ENCODE results near the gene PEX26. TPM values are rescaled to one million over a fixed set of nuclear protein-coding genes. Genes with fewer than 3 reads are reported as not detected.

Gene PEX26
- polyA plus RNA-seq, 1 donor from 2014 or later: 30.2 TPM

DNA sequence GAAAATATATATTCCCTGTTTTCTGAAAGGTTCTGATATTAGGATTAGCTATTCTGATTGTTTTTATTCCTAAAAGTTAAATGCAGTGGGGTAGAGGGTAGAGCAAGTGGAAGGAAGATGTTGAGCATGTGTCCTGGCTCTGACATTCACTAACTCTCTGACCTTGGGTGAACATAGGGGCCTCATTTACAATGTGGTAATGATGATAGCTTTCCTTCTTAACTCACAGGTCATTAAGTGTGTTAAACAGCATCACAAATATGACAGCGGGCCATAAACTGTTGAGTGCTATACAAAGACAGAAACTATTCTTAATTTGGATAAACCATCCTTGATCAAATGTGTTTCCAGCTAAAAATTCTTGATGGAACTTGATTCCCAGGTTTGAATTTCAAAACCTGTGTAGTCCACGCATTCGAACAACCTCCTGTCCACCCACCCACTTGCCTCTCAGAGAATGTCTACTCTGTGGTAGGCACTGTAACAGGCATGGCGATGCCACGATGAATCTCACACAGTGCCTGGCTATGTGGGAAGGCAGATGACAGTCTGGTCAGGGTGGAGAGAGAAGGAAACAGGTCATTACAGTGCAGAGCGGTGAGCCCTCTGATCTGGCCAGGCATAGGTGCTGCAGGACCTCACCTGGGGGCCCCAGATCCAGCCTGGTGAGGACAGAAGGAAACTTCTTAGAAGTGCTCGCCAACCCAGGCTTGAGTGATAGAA is 19.3 kb upstream of the PEX26 start:
- Histone ChIP-seq H3K4me2 (ENCODE audit: low read length) (no peak overlapping the region), H3K9me3 (ENCODE audit: low read length) (no peaks in the 10 kb centered on the region), H3F3A (ENCODE audit: insufficient read depth, low read length, poor library complexity, severe bottlenecking) (no peaks in the 10 kb centered on the region), H3K27me3 (ENCODE audit: insufficient read depth, low read depth, low read length) (no peaks in the 10 kb centered on the region), H3K4me3 (ENCODE audit: low read length) (no peak overlapping the region), H3K9ac (ENCODE audit: low read length) (no peak overlapping the region), H2AFZ (ENCODE audit: low read depth, low read length) (no peak overlapping the region), H3K9me2 (ENCODE audit: insufficient read depth, low read length) (no peaks in the 10 kb centered on the region), H4K20me1 (ENCODE audit: insufficient read depth) (no peaks in the 10 kb centered on the region), H3K79me2 (replicated peaks; ENCODE audit: insufficient read depth, low read length) (no peaks in the 10 kb centered on the region), H3K36me3 (ENCODE audit: insufficient read depth, low read length) (no peaks in the 10 kb centered on the region), H3K27ac (ENCODE audit: low read length) (no peak overlapping the region)
- TF ChIP-seq, protein P1, sequence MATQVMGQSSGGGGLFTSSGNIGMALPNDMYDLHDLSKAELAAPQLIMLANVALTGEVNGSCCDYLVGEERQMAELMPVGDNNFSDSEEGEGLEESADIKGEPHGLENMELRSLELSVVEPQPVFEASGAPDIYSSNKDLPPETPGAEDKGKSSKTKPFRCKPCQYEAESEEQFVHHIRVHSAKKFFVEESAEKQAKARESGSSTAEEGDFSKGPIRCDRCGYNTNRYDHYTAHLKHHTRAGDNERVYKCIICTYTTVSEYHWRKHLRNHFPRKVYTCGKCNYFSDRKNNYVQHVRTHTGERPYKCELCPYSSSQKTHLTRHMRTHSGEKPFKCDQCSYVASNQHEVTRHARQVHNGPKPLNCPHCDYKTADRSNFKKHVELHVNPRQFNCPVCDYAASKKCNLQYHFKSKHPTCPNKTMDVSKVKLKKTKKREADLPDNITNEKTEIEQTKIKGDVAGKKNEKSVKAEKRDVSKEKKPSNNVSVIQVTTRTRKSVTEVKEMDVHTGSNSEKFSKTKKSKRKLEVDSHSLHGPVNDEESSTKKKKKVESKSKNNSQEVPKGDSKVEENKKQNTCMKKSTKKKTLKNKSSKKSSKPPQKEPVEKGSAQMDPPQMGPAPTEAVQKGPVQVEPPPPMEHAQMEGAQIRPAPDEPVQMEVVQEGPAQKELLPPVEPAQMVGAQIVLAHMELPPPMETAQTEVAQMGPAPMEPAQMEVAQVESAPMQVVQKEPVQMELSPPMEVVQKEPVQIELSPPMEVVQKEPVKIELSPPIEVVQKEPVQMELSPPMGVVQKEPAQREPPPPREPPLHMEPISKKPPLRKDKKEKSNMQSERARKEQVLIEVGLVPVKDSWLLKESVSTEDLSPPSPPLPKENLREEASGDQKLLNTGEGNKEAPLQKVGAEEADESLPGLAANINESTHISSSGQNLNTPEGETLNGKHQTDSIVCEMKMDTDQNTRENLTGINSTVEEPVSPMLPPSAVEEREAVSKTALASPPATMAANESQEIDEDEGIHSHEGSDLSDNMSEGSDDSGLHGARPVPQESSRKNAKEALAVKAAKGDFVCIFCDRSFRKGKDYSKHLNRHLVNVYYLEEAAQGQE (IDR thresholded peaks at IDR 0.05; ENCODE audit: borderline replicate concordance): no peak
- TF ChIP-seq EP300 (conservative IDR thresholded peaks at IDR 0.05; ENCODE audit: poor library complexity, severe bottlenecking): no peak
- no peak for TF ChIP-seq SMC3 (conservative IDR thresholded peaks at IDR 0.05; ENCODE audit: poor library complexity)
- TF ChIP-seq MXI1 (conservative IDR thresholded peaks at IDR 0.05; ENCODE audit: poor library complexity, severe bottlenecking): no peak
- no peak for TF ChIP-seq TAF1 (IDR thresholded peaks at IDR 0.05; ENCODE audit: low read depth)
- no peak for TF ChIP-seq POLR2AphosphoS5 (IDR thresholded peaks at IDR 0.05)
- no peak for TF ChIP-seq RAD21 (conservative IDR thresholded peaks at IDR 0.05)
- TF ChIP-seq, protein P2, sequence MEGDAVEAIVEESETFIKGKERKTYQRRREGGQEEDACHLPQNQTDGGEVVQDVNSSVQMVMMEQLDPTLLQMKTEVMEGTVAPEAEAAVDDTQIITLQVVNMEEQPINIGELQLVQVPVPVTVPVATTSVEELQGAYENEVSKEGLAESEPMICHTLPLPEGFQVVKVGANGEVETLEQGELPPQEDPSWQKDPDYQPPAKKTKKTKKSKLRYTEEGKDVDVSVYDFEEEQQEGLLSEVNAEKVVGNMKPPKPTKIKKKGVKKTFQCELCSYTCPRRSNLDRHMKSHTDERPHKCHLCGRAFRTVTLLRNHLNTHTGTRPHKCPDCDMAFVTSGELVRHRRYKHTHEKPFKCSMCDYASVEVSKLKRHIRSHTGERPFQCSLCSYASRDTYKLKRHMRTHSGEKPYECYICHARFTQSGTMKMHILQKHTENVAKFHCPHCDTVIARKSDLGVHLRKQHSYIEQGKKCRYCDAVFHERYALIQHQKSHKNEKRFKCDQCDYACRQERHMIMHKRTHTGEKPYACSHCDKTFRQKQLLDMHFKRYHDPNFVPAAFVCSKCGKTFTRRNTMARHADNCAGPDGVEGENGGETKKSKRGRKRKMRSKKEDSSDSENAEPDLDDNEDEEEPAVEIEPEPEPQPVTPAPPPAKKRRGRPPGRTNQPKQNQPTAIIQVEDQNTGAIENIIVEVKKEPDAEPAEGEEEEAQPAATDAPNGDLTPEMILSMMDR (IDR thresholded peaks at IDR 0.05; ENCODE audit: poor library complexity, severe bottlenecking): no peak
- TF ChIP-seq EZH2 (IDR thresholded peaks at IDR 0.05; ENCODE audit: borderline replicate concordance, insufficient read depth, low read length, poor library complexity, severe bottlenecking): no peak

DNA sequence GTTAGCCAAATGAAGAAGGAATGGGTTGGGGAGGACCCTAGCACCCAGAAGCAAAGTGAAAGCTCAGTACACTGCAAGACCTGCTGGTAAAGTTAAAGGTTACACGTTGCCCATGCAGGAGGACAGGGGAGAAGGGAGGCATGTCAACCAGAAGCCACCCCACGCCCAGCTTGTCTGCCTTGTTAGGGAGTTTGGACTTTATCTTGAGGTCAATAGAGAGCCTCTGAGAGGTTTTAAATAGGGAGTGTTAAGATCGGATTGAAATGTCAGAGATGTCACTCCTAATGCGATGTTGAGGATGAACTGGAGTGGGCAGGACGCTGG is 18.7 kb upstream of the PEX26 start:
- no peak overlapping the region for H2AFZ ChIP-seq (ENCODE audit: low read depth, low read length)
- no peak overlapping the region for H3K4me3 ChIP-seq (ENCODE audit: low read length)
- no peaks in the 10 kb centered on the region for H3K9me3 ChIP-seq (ENCODE audit: low read length)
- no peaks in the 10 kb centered on the region for H3K79me2 ChIP-seq (replicated peaks; ENCODE audit: insufficient read depth, low read length)
- no peak overlapping the region for H3K4me2 ChIP-seq (ENCODE audit: low read length)
- H3K9me2 ChIP-seq (ENCODE audit: insufficient read depth, low read length): no peaks in the 10 kb centered on the region
- H3K36me3 ChIP-seq (ENCODE audit: insufficient read depth, low read length): no peaks in the 10 kb centered on the region
- no peak overlapping the region for H3K9ac ChIP-seq (ENCODE audit: low read length)
- no peak overlapping the region for H3K27ac ChIP-seq (ENCODE audit: low read length)
- H3K27me3 ChIP-seq (ENCODE audit: insufficient read depth, low read depth, low read length): no peaks in the 10 kb centered on the region
- no peak for TF ChIP-seq RAD21 (conservative IDR thresholded peaks at IDR 0.05)
- no peaks in the 10 kb centered on the region for H4K20me1 ChIP-seq (ENCODE audit: insufficient read depth)
- no peaks in the 10 kb centered on the region for H3F3A ChIP-seq (ENCODE audit: insufficient read depth, low read length, poor library complexity, severe bottlenecking)

Data from neural cell (in vitro differentiated cells).